Measurements from ENCODE around the gene PERM1. TPM values are rescaled to one million over a fixed set of nuclear protein-coding genes. Genes with fewer than 3 reads are reported as not detected.

Gene PERM1
- total RNA-seq, 1 experiment from 2014 or later, result 0.18 TPM

DNA sequence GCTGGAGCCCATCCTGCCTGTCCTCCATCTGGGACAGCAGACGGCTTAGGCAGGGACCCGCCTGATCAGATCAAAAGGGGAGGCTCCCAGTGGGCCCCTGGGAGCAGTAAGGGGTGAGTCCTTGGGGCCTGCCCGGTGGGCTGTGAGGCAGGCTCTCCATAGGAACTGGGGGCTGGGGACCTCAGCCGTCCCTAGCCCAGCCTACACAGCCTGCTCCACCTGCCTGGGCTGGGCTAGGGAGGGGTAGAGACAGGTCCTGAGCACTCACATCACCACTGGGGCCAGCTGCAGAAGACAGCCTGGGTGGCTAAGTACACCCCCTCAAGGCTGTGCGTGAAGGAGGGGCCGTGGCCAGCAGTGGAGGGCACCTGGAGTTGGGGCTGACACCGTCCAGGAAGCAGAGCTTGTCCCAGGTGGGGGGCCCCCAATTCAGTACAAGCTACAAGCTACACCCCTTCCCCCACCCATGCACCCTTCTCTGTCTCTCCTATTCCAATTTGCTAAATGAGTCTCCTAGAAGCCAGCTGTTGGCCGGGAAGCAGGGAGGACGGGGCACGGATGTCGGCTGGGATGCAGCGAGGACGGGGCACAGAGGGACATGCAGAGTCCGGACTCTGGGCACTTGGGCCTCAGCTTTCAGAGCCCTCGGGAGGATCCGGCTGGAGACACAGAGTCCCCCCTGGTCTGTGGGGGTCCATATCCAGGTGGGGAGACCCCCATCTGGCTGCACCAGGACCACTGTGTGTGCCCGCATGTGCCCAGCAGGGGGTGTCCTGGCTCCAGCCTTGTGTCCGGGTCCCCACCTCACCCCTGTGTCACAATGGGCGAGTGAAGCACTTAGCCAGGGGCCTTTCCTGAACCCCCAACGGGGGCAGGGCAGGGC lies 33.1 kb upstream of the PERM1 start:
- intact Hi-C loops (cut with micrococcal nuclease; ENCODE audit: unreplicated experiment), result loop anchor here (2.0 to 5.0 kb wide), 2 partner anchors 44 to 147 kb away; no protein-coding TSS in a partner anchor
- Mint-ChIP-seq H3K27ac (ENCODE audit: unreplicated experiment) (peak overlapping the region; percentile 91), H3K4me1 (ENCODE audit: low read depth, unreplicated experiment) (no peaks in the 10 kb centered on the region), H3K9me3 (ENCODE audit: unreplicated experiment) (no peaks in the 10 kb centered on the region), H3K36me3 (ENCODE audit: insufficient read depth, unreplicated experiment) (peaks cover 18% of the 10 kb centered on the region), H3K4me3 (ENCODE audit: unreplicated experiment) (peak overlapping the region; percentile 94), H3K27me3 (ENCODE audit: insufficient read depth, unreplicated experiment) (no peaks in the 10 kb centered on the region)
- no TSS peak for BruUV-seq (replicated peaks)
- ChIA-PET POLR2A (interaction anchor here (0.6 kb wide), 1 partner anchor 13 kb away, joined by 4 read pairs; no protein-coding TSS in a partner anchor), CTCF (no interaction called here)
- no peak overlapping the region for H3K4me3 ChIP-seq (ENCODE audit: low read depth, low read length)
- no peaks in the 10 kb centered on the region for H3K9me3 ChIP-seq
- peak in 1 of 2 experiments; percentile 57 for DNase-seq
- TF ChIP-seq, protein P1, sequence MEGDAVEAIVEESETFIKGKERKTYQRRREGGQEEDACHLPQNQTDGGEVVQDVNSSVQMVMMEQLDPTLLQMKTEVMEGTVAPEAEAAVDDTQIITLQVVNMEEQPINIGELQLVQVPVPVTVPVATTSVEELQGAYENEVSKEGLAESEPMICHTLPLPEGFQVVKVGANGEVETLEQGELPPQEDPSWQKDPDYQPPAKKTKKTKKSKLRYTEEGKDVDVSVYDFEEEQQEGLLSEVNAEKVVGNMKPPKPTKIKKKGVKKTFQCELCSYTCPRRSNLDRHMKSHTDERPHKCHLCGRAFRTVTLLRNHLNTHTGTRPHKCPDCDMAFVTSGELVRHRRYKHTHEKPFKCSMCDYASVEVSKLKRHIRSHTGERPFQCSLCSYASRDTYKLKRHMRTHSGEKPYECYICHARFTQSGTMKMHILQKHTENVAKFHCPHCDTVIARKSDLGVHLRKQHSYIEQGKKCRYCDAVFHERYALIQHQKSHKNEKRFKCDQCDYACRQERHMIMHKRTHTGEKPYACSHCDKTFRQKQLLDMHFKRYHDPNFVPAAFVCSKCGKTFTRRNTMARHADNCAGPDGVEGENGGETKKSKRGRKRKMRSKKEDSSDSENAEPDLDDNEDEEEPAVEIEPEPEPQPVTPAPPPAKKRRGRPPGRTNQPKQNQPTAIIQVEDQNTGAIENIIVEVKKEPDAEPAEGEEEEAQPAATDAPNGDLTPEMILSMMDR (IDR thresholded peaks at IDR 0.05; ENCODE audit: insufficient read depth in 1 of 2, low read depth in 1 of 2, low read length in 1 of 2, severe bottlenecking in 1 of 2, unreplicated experiment in 1 of 2), result peak; percentile 40 to 46
- peaks cover 5% of the 10 kb centered on the region; the same call in 1 of the 2 replicates for H3K4me1 ChIP-seq
- no peaks in the 10 kb centered on the region for H3K27me3 ChIP-seq (replicated peaks; ENCODE audit: control insufficient read depth, insufficient read depth, low read length)
- no peaks in the 10 kb centered on the region for H3K36me3 ChIP-seq (ENCODE audit: control insufficient read depth, insufficient read depth, low read length)

DNA sequence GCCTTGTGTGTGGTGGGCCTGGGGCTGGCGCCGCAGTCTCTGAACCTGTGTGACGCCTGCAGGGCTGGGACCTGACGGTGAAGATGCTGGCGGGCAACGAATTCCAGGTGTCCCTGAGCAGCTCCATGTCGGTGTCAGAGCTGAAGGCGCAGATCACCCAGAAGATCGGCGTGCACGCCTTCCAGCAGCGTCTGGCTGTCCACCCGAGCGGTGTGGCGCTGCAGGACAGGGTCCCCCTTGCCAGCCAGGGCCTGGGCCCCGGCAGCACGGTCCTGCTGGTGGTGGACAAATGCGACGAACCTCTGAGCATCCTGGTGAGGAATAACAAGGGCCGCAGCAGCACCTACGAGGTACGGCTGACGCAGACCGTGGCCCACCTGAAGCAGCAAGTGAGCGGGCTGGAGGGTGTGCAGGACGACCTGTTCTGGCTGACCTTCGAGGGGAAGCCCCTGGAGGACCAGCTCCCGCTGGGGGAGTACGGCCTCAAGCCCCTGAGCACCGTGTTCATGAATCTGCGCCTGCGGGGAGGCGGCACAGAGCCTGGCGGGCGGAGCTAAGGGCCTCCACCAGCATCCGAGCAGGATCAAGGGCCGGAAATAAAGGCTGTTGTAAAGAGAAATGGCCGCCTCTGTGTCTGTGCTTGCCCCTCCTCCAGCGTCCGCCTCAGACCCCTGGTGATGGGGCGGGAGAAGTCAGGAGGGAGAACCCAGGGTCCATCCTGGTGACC lies 32.2 kb upstream of the PERM1 start:
- ChIA-PET CTCF (interaction anchor here (0.6 to 1.5 kb wide), 3 partner anchors 13 to 49 kb away, joined by 3 to 9 read pairs (median 5); no protein-coding TSS in a partner anchor), POLR2A (interaction anchor here (0.6 to 1.1 kb wide), 2 partner anchors 17 to 47 kb away, joined by 3 to 5 read pairs; no protein-coding TSS in a partner anchor)
- BruUV-seq (replicated peaks), result TSS peak; percentile 94
- no peaks in the 10 kb centered on the region for H3K9me3 ChIP-seq
- Mint-ChIP-seq H3K36me3 (ENCODE audit: insufficient read depth, unreplicated experiment) (peaks cover 22% of the 10 kb centered on the region), H3K9me3 (ENCODE audit: unreplicated experiment) (no peaks in the 10 kb centered on the region), H3K27me3 (ENCODE audit: insufficient read depth, unreplicated experiment) (no peaks in the 10 kb centered on the region), H3K4me1 (ENCODE audit: low read depth, unreplicated experiment) (no peaks in the 10 kb centered on the region), H3K27ac (ENCODE audit: unreplicated experiment) (peak overlapping the region; percentile 91), H3K4me3 (ENCODE audit: unreplicated experiment) (peak overlapping the region; percentile 94)
- H3K36me3 ChIP-seq (ENCODE audit: control insufficient read depth, insufficient read depth, low read length), result no peaks in the 10 kb centered on the region
- TF ChIP-seq, protein P1 (IDR thresholded peaks at IDR 0.05; ENCODE audit: insufficient read depth in 1 of 2, low read depth in 1 of 2, low read length in 1 of 2, severe bottlenecking in 1 of 2, unreplicated experiment in 1 of 2), result no peak
- H3K4me1 ChIP-seq, result peaks cover 3% of the 10 kb centered on the region; the same call in 1 of the 2 replicates
- no peak for DNase-seq
- H3K27me3 ChIP-seq (replicated peaks; ENCODE audit: control insufficient read depth, insufficient read depth, low read length), result no peaks in the 10 kb centered on the region
- intact Hi-C loops (cut with micrococcal nuclease; ENCODE audit: unreplicated experiment), result loop anchor here (2.0 kb wide), 1 partner anchor 45 kb away; no protein-coding TSS in a partner anchor
- H3K4me3 ChIP-seq (ENCODE audit: low read depth, low read length), result peak overlapping the region; percentile 66
